NCI-H2029 treated with DMSO at 0.1 percent for 48 hours (cell line): ENCODE results near the gene MESP1.

Source experiments
- DNase-seq: peaks from one replicate; lab custom pipeline; 2025; lab: John Stamatoyannopoulos, UW

MESP1 gene

GRCh38 chr15:89723031-89723430 lies 28.0 kb downstream of the MESP1 start:
- no peak for DNase-seq

- no peak for DNase-seq
Measured at GRCh38 chr15:89714775-89715174, 36.3 kb downstream of the MESP1 start.

- DNase-seq: no peak
Measured at GRCh38 chr15:89707577-89707976, 43.5 kb downstream of the MESP1 start.

- no peak for DNase-seq
Measured at GRCh38 chr15:89704411-89704810, 46.6 kb downstream of the MESP1 start.
